ENCODE measurements around the gene SEMA6D. TPM values are rescaled to one million over a fixed set of nuclear protein-coding genes. Genes with fewer than 3 reads are reported as not detected.

SEMA6D gene
- total and polyA plus RNA-seq, 2 donors (not counting 3 experiments of a cell fraction or from before 2014, with no cell fraction given): 16.3 to 22.5 TPM

DNA sequence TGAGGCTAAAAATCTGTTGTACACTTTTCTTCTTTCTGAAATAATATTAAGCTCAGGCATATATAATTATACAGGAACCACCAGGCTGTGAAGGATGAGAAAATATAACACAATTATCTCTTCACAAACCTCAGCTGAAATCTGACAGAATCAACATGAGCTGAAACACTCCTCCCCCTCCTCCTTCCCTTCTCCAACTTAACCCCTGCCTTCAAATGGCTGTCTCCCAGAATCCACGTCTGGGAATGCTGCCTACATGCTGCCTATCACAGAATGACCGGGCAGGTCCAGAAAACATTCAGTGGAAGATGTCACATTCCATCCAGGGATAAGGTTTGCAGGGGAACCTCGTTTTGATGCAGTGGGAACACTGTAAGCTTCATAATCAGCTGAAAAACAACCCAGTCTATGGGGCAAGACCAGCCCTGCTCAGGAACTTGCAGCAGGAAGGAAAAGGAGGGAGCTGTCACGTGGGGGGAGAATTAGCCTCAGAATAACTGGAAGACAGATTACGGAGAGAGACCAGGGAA lies 44.0 kb upstream of the SEMA6D start:
- Histone ChIP-seq H3K4me2 (ENCODE audit: insufficient read depth, low read length) (peak overlapping the region; percentile 54), H4K20me1 (replicated peaks; ENCODE audit: control insufficient read depth, extremely low read depth, insufficient read depth, low read length) (no peaks in the 10 kb centered on the region), H3K36me3 (ENCODE audit: control insufficient read depth in 2 of 2, extremely low read depth in 1 of 2, insufficient read depth in 2 of 2, low read length in 2 of 2) (no peaks in the 10 kb centered on the region), H3K9me3 (replicated peaks; ENCODE audit: control insufficient read depth, insufficient read depth, low read length) (no peaks in the 10 kb centered on the region), H3K27me3 (ENCODE audit: control insufficient read depth in 2 of 2, insufficient read depth in 2 of 2, low read length in 2 of 2) (no peaks in the 10 kb centered on the region), H2AFZ (ENCODE audit: low read depth, low read length) (peak overlapping the region; percentile 93), H3K79me2 (ENCODE audit: control insufficient read depth, insufficient read depth, low read length) (no peaks in the 10 kb centered on the region), H3K4me1 (ENCODE audit: control insufficient read depth, extremely low read depth, insufficient read depth, low read length) (peaks cover 15% of the 10 kb centered on the region), H3K9me1 (replicated peaks; ENCODE audit: control insufficient read depth, extremely low read depth, insufficient read depth, low read length) (no peaks in the 10 kb centered on the region), H3K9ac (replicated peaks; ENCODE audit: extremely low read depth, insufficient read depth, low read length) (no peak overlapping the region), H3K27ac (ENCODE audit: insufficient read depth, low read depth, low read length) (peak overlapping the region; percentile 44), H3K4me3 (replicated peaks in 1 of 3; ENCODE audit: insufficient read depth in 1 of 3, low read depth in 1 of 3, low read length in 3 of 3) (no peak overlapping the region)
- intact Hi-C loops (cut with micrococcal nuclease): loop anchor here (5.0 kb wide), 1 partner anchor 256 kb away; no protein-coding TSS in a partner anchor
- TSS peak; percentile 45 for BruUV-seq (replicated peaks)
- no peak for TF ChIP-seq JUN (IDR thresholded peaks at IDR 0.05; ENCODE audit: borderline replicate concordance, insufficient read depth, insufficient read length, low read depth)
- peak; percentile 37 for TF ChIP-seq POLR2A (IDR thresholded peaks at IDR 0.05; ENCODE audit: low read depth, low read length)
- no peak for TF ChIP-seq MYC (IDR thresholded peaks at IDR 0.05; ENCODE audit: low read depth, low read length)
- no peak for TF ChIP-seq GATA2 (IDR thresholded peaks at IDR 0.05; ENCODE audit: insufficient read depth, insufficient read length, low read depth, low read length)
- peak; percentile 29 for TF ChIP-seq POLR2AphosphoS5 (IDR thresholded peaks at IDR 0.05; ENCODE audit: insufficient read depth, low read depth, low read length)
- no peak for TF ChIP-seq EZH2 (IDR thresholded peaks at IDR 0.05; ENCODE audit: borderline replicate concordance, low read depth, low read length, severe bottlenecking)
- TF ChIP-seq FOS (IDR thresholded peaks at IDR 0.05; ENCODE audit: borderline replicate concordance, insufficient read depth, low read length): no peak
- TF ChIP-seq, protein P1, sequence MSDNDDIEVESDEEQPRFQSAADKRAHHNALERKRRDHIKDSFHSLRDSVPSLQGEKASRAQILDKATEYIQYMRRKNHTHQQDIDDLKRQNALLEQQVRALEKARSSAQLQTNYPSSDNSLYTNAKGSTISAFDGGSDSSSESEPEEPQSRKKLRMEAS (IDR thresholded peaks at IDR 0.05; ENCODE audit: insufficient read depth, insufficient read length): peak; percentile 72
- TF ChIP-seq, protein P2, sequence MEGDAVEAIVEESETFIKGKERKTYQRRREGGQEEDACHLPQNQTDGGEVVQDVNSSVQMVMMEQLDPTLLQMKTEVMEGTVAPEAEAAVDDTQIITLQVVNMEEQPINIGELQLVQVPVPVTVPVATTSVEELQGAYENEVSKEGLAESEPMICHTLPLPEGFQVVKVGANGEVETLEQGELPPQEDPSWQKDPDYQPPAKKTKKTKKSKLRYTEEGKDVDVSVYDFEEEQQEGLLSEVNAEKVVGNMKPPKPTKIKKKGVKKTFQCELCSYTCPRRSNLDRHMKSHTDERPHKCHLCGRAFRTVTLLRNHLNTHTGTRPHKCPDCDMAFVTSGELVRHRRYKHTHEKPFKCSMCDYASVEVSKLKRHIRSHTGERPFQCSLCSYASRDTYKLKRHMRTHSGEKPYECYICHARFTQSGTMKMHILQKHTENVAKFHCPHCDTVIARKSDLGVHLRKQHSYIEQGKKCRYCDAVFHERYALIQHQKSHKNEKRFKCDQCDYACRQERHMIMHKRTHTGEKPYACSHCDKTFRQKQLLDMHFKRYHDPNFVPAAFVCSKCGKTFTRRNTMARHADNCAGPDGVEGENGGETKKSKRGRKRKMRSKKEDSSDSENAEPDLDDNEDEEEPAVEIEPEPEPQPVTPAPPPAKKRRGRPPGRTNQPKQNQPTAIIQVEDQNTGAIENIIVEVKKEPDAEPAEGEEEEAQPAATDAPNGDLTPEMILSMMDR (IDR thresholded peaks at IDR 0.05; ENCODE audit: extremely low read depth in 1 of 2, insufficient read depth in 1 of 2, low read depth in 1 of 2, low read length in 2 of 2): no peak
- POLR2A ChIA-PET: no interaction called here
- peak; percentile 95 for FAIRE-seq
- CTCF ChIA-PET: interaction anchor here (1.0 to 2.5 kb wide), 11 partner anchors 8 to 477 kb away, joined by 3 to 9 read pairs (median 6); partner anchors contain the start of gene SEMA6D
- peak; percentile 90 for DNase-seq (ENCODE audit: low read depth, low spot score)
- dilution Hi-C loops (cut with MboI; ENCODE audit: extremely low pct_ligation_motif_present, low sequenced_read_pairs): no loop called here

Data from endothelial cell of umbilical vein (primary cell).